ENCODE results near the gene IL36B.

IL36B gene

GRCh38 chr2:113068249-113068648 lies 15.6 kb upstream of the IL36B start:
- Mint-ChIP-seq H3K36me3 (ENCODE audit: low read depth) (no peaks in the 10 kb centered on the region), H3K27ac (no peak overlapping the region), H3K9me3 (no peaks in the 10 kb centered on the region), H3K4me1 (ENCODE audit: low read depth) (no peaks in the 10 kb centered on the region), H3K4me3 (no peak overlapping the region), H3K27me3 (ENCODE audit: low read depth) (peaks cover 30% of the 10 kb centered on the region)

- H3K4me1 Mint-ChIP-seq (ENCODE audit: low read depth): no peaks in the 10 kb centered on the region
- no peak within 1 kb of the TSS for H3K4me3 Mint-ChIP-seq
- no peaks in the 10 kb centered on the region for H3K9me3 Mint-ChIP-seq
- H3K27ac Mint-ChIP-seq: no peak within 1 kb of the TSS
- no peaks in the 10 kb centered on the region for H3K36me3 Mint-ChIP-seq (ENCODE audit: low read depth)
- H3K27me3 Mint-ChIP-seq (ENCODE audit: low read depth): peaks cover 30% of the 10 kb centered on the region
Measured at GRCh38 chr2:113067681-113068080, 15.0 kb upstream of the IL36B start, which contains the start of gene IL1F10. TSS of gene IL1F10 (plus strand) at chr2:113067970. CDS start at chr2:113072739, 4,769 bp downstream.

GRCh38 chr2:113064898-113065297 lies 12.2 kb upstream of the IL36B start:
- Mint-ChIP-seq H3K27me3 (ENCODE audit: low read depth) (peaks cover 28% of the 10 kb centered on the region), H3K4me3 (no peak overlapping the region), H3K36me3 (ENCODE audit: low read depth) (no peaks in the 10 kb centered on the region), H3K27ac (no peak overlapping the region), H3K4me1 (ENCODE audit: low read depth) (no peaks in the 10 kb centered on the region), H3K9me3 (no peaks in the 10 kb centered on the region)

- Mint-ChIP-seq H3K27ac (no peak overlapping the region), H3K4me1 (ENCODE audit: low read depth) (no peaks in the 10 kb centered on the region), H3K9me3 (no peaks in the 10 kb centered on the region), H3K4me3 (no peak overlapping the region), H3K36me3 (ENCODE audit: low read depth) (no peaks in the 10 kb centered on the region), H3K27me3 (ENCODE audit: low read depth) (peaks cover 22% of the 10 kb centered on the region)
Measured at GRCh38 chr2:113064281-113064680, 11.6 kb upstream of the IL36B start.

DNA sequence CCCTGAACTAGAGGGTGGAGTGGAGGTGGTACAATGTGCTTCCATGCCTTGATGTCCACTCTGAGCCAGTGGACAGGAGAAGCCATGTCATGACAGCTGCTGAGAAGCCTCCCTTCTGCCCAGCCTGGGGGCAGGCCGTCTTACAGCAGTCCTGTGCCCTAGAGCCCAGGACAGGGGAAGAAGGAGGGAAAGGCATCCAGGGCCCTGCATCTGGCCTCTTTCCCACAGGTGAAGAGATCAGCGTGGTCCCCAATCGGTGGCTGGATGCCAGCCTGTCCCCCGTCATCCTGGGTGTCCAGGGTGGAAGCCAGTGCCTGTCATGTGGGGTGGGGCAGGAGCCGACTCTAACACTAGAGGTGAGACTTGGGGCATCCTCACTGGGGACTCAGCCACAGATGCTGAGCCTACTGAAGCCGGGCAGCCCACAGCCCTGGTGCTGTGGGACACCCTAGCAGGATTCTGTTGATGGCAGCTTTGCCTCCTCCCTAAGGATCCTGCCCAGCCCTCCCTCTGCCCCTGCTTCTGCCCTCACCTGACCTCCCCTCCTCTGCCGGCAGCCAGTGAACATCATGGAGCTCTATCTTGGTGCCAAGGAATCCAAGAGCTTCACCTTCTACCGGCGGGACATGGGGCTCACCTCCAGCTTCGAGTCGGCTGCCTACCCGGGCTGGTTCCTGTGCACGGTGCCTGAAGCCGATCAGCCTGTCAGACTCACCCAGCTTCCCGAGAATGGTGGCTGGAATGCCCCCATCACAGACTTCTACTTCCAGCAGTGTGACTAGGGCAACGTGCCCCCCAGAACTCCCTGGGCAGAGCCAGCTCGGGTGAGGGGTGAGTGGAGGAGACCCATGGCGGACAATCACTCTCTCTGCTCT lies 9.5 kb upstream of the IL36B start:
- H3K36me3 Mint-ChIP-seq (ENCODE audit: low read depth): no peaks in the 10 kb centered on the region
- peaks cover 17% of the 10 kb centered on the region for H3K27me3 Mint-ChIP-seq (ENCODE audit: low read depth)
- no peaks in the 10 kb centered on the region for H3K4me1 Mint-ChIP-seq (ENCODE audit: low read depth)
- no peak overlapping the region for H3K27ac Mint-ChIP-seq
- H3K9me3 Mint-ChIP-seq: no peaks in the 10 kb centered on the region
- no peak overlapping the region for H3K4me3 Mint-ChIP-seq

DNA sequence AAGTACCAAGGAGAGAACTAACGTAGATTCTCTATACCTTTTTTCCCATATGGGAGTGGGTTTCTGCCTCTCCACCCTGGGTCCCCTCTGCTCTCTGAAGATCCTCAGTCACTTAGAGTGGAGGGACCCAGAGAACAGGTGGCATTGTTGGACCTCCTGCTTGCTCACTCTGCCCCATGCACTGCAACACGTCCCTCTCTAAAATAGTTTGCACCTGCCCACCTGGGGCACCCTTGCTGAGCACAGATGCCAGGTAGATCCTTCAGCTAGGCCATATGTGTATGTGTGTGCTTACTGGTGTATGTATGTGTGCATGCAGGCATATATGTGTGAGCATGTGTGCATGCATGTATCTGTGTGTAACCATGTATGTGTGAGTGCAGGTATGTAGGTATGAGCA lies 8.6 kb upstream of the IL36B start:
- H3K36me3 Mint-ChIP-seq (ENCODE audit: low read depth): no peaks in the 10 kb centered on the region
- H3K27ac Mint-ChIP-seq: no peak overlapping the region
- H3K9me3 Mint-ChIP-seq: peaks cover 2% of the 10 kb centered on the region
- H3K4me1 Mint-ChIP-seq (ENCODE audit: low read depth): no peaks in the 10 kb centered on the region
- no peak overlapping the region for H3K4me3 Mint-ChIP-seq
- peaks cover 9% of the 10 kb centered on the region for H3K27me3 Mint-ChIP-seq (ENCODE audit: low read depth)

DNA sequence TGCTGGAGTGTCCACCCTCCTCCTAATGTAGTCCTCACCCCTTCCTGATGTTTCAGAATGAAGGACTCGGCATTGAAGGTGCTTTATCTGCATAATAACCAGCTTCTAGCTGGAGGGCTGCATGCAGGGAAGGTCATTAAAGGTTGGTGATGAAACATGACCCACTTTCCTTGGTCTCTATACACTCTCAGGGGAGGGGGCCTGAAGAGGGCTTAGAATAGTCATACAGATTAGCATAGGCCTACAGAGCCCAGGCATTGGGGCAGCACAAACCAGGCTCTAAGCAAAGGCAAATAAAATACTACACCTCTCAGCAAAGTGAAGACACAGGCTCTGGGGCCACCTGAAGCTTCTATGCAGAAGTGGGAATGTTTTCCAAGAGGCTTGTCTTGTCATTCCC lies 8.1 kb upstream of the IL36B start:
- Mint-ChIP-seq H3K27ac (no peak overlapping the region), H3K27me3 (ENCODE audit: low read depth) (peaks cover 9% of the 10 kb centered on the region), H3K4me1 (ENCODE audit: low read depth) (no peaks in the 10 kb centered on the region), H3K9me3 (peaks cover 4% of the 10 kb centered on the region), H3K4me3 (no peak overlapping the region), H3K36me3 (ENCODE audit: low read depth) (no peaks in the 10 kb centered on the region)

GRCh38 chr2:113060396-113060795 lies 7.7 kb upstream of the IL36B start:
- Mint-ChIP-seq H3K4me3 (no peak overlapping the region), H3K27ac (no peak overlapping the region), H3K4me1 (ENCODE audit: low read depth) (no peaks in the 10 kb centered on the region), H3K27me3 (ENCODE audit: low read depth) (peaks cover 7% of the 10 kb centered on the region), H3K9me3 (peaks cover 4% of the 10 kb centered on the region), H3K36me3 (ENCODE audit: low read depth) (no peaks in the 10 kb centered on the region)

GRCh38 chr2:113058998-113059960 lies 6.6 kb upstream of the IL36B start, which contains the start of gene IL36RN:
TSS of gene IL36RN (plus strand) at chr2:113059198. CDS start at chr2:113059439, 241 bp downstream.
- Mint-ChIP-seq H3K27me3 (ENCODE audit: low read depth) (peaks cover 3% of the 10 kb centered on the region), H3K27ac (no peak within 1 kb of the TSS), H3K4me3 (no peak within 1 kb of the TSS), H3K4me1 (ENCODE audit: low read depth) (no peaks in the 10 kb centered on the region), H3K36me3 (ENCODE audit: low read depth) (no peaks in the 10 kb centered on the region), H3K9me3 (peaks cover 10% of the 10 kb centered on the region)

GRCh38 chr2:113058411-113058994 lies 5.8 kb upstream of the IL36B start:
- peaks cover 2% of the 10 kb centered on the region for H3K4me1 Mint-ChIP-seq (ENCODE audit: low read depth)

DNA sequence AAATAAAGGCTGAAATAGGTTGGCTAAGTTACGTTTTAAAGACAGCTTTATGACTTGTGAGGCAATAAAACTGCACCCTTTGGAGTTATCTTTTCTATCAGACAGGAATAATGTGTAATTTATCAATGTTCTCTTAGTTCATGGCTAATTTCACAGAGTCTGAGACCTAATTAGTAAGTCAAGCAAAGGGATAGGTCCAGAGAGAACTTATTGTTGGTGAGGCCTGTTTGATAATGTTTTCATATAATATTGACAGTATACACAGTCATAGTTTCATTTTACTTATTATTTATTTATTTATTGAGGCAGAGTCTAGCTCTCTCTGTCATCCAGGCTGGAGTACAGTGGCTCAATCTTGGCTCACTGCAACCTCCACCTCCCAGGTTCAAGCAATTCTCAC lies 4.5 kb upstream of the IL36B start:
- H3K27me3 Mint-ChIP-seq (ENCODE audit: low read depth): peaks cover 3% of the 10 kb centered on the region
- peaks cover 2% of the 10 kb centered on the region for H3K4me1 Mint-ChIP-seq (ENCODE audit: low read depth)
- no peak overlapping the region for H3K27ac Mint-ChIP-seq
- H3K36me3 Mint-ChIP-seq (ENCODE audit: low read depth): peaks cover 3% of the 10 kb centered on the region
- no peak overlapping the region for H3K4me3 Mint-ChIP-seq
- peaks cover 15% of the 10 kb centered on the region for H3K9me3 Mint-ChIP-seq

More at GRCh38 chr2:113058411-113058994, 5.8 kb upstream of the IL36B start:
- H3K9me3 Mint-ChIP-seq: peaks cover 15% of the 10 kb centered on the region
- no peak overlapping the region for H3K4me3 Mint-ChIP-seq
- peaks cover 3% of the 10 kb centered on the region for H3K27me3 Mint-ChIP-seq (ENCODE audit: low read depth)
- H3K36me3 Mint-ChIP-seq (ENCODE audit: low read depth): peaks cover 3% of the 10 kb centered on the region
- no peak overlapping the region for H3K27ac Mint-ChIP-seq

DNA sequence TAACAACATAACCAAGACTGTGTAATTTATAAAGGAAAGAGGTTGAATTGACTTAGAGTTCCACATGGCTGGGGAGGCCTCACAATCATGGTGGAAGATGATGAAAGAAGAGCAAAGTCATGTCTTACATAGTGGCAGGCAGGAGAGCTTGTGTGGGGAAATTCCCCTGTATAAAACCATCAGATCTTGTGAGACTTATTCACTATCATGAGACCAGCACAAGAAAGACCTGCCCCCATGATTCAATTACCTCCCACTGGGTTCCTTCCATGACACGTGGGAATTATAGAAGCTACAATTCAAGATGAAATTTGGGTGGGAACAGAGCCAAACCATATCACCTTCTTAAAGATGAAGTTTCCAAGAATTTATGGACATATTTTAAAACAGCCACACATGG lies 3.9 kb upstream of the IL36B start:
- H3K27me3 Mint-ChIP-seq (ENCODE audit: low read depth): peaks cover 3% of the 10 kb centered on the region
- no peak overlapping the region for H3K27ac Mint-ChIP-seq
- H3K36me3 Mint-ChIP-seq (ENCODE audit: low read depth): peaks cover 3% of the 10 kb centered on the region
- H3K9me3 Mint-ChIP-seq: peaks cover 15% of the 10 kb centered on the region
- H3K4me3 Mint-ChIP-seq: no peak overlapping the region
- H3K4me1 Mint-ChIP-seq (ENCODE audit: low read depth): peaks cover 2% of the 10 kb centered on the region

GRCh38 chr2:113054066-113054465 lies 1.4 kb upstream of the IL36B start:
- Mint-ChIP-seq H3K4me3 (no peak overlapping the region), H3K27me3 (ENCODE audit: low read depth) (peaks cover 7% of the 10 kb centered on the region), H3K4me1 (ENCODE audit: low read depth) (peaks cover 2% of the 10 kb centered on the region), H3K27ac (no peak overlapping the region), H3K36me3 (ENCODE audit: low read depth) (peaks cover 3% of the 10 kb centered on the region), H3K9me3 (peaks cover 15% of the 10 kb centered on the region)

DNA sequence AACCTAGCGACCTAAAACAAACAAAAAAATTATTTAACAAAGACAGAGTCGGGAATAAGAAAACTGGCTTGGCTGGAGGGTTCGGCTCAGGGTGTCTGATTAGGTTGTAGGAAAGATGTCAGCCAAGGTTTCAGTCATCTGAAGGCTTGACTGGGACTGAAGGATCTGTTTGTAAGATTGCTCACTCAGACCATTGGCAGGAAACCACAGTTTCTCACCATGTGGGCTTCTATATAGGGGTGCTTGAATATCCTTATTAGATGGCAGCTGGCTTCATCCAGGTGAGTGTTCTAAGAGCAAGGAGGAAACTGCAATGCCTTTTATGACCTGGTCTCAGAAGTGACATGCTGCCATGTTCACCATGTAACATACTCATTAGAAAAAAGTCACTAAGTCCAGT lies 999 bp upstream of the IL36B start:
- Mint-ChIP-seq H3K4me1 (ENCODE audit: low read depth) (peaks cover 2% of the 10 kb centered on the region), H3K27me3 (ENCODE audit: low read depth) (peaks cover 9% of the 10 kb centered on the region), H3K9me3 (peaks cover 15% of the 10 kb centered on the region)

More for the DNA sequence above, 999 bp upstream of the IL36B start:
- no peak overlapping the region for H3K4me3 Mint-ChIP-seq
- peaks cover 3% of the 10 kb centered on the region for H3K36me3 Mint-ChIP-seq (ENCODE audit: low read depth)
- H3K27ac Mint-ChIP-seq: no peak overlapping the region
